PC-3 (cell line): Measurements from ENCODE around the gene HOXC11. TPM values are rescaled to one million over a fixed set of nuclear protein-coding genes. Genes with fewer than 3 reads are reported as not detected.

Experiments used
- ATAC-seq: fragments of 200-7000 bp; cut with Tn5 transposase; 2 replicates; pipeline ENCODE4 v1.9.1; 2020; ENCODE audit warnings: mild to moderate bottlenecking, moderate library complexity
- BruUV-seq: library from RNA; stranded (reverse); fragments of 400-500 nt; replicated peaks from 2 replicates; lab custom pipeline; 2021; lab: Mats Ljungman, UMichigan
- CTCF ChIA-PET: fragments of 300-600 bp; sonication (Branson Sonifier 250); formaldehyde crosslinking; loops from one replicate; lab custom pipeline; 2022; ENCODE audit warnings: antibody characterized with exemption; lab: Charles Lee
- POLR2A ChIA-PET: fragments of 300-600 bp; sonication (Branson Sonifier 250); formaldehyde crosslinking; loops from one replicate; lab custom pipeline; 2022; ENCODE audit warnings: antibody characterized with exemption; ENCODE audit not compliant: unreplicated experiment; lab: Charles Lee
- DNase-seq: peaks from one replicate; pipeline ENCODE4 v3.0.0-alpha.2; 2015
- H2AFZ ChIP-seq: fragments of 300-600 bp; sonication (generic); 2 replicates; pipeline ENCODE4 v1.6.0; 2016; ENCODE audit warnings: antibody characterized with exemption, low read length
- H3F3A ChIP-seq: fragments of 300-600 bp; sonication (generic); one replicate; pipeline ENCODE4 v1.6.0; 2017; ENCODE audit warnings: antibody characterized with exemption, low read length, control low read depth, mild to moderate bottlenecking; ENCODE audit not compliant: unreplicated experiment
- H3K27ac ChIP-seq: fragments of 300-600 bp; sonication (generic); 2 replicates; pipeline ENCODE4 v1.5.1; 2016; ENCODE audit warnings: mild to moderate bottlenecking, low read length
- H3K27me3 ChIP-seq: fragments of 300-600 bp; sonication (generic); 2 replicates; pipeline ENCODE4 v1.6.1; 2016; ENCODE audit warnings: low read length, mixed read lengths
- H3K36me3 ChIP-seq: fragments of 300-600 bp; sonication (generic); 2 replicates; pipeline ENCODE4 v1.6.1; 2016; ENCODE audit warnings: low read depth, mixed run types, low read length, mixed read lengths
- H3K4me1 ChIP-seq: fragments of 300-600 bp; sonication (generic); 2 replicates; pipeline ENCODE4 v1.5.1; 2016; ENCODE audit warnings: low read length; ENCODE audit not compliant: insufficient read depth
- H3K4me2 ChIP-seq: fragments of 300-600 bp; sonication (generic); 2 replicates; pipeline ENCODE4 v1.6.0; 2016; ENCODE audit warnings: low read length
- H3K4me3 ChIP-seq: fragments of 300-600 bp; sonication (generic); 2 replicates; pipeline ENCODE4 v1.5.1; 2016; ENCODE audit warnings: mild to moderate bottlenecking, low read length, mixed read lengths
- H3K79me2 ChIP-seq: fragments of 300-600 bp; sonication (generic); 2 replicates; pipeline ENCODE4 v1.6.1; 2017; ENCODE audit warnings: low read length, mixed read lengths
- H3K9ac ChIP-seq: fragments of 300-600 bp; sonication (generic); 2 replicates; pipeline ENCODE4 v1.6.0; 2016; ENCODE audit warnings: mild to moderate bottlenecking, low read length
- H3K9me2 ChIP-seq: fragments of 300-600 bp; sonication (generic); replicated peaks from 2 replicates; pipeline ENCODE4 v1.6.1; 2016; ENCODE audit warnings: mixed run types, low read length, mixed read lengths
- H3K9me3 ChIP-seq: fragments of 300-600 bp; sonication (generic); 2 replicates; pipeline ENCODE4 v1.6.1; 2016; ENCODE audit warnings: low read length, mixed read lengths
- H4K20me1 ChIP-seq: fragments of 300-600 bp; sonication (generic); 2 replicates; pipeline ENCODE4 v1.6.1; 2016; ENCODE audit warnings: low read length, mixed read lengths
- EZH2 ChIP-seq: fragments of 300-600 bp; sonication (generic); IDR thresholded peaks from one replicate; pipeline ENCODE4 v1.6.1; 2017; ENCODE audit warnings: antibody characterized with exemption, mild to moderate bottlenecking, low read length; ENCODE audit not compliant: unreplicated experiment
- EZH2phosphoT487 ChIP-seq: fragments of 300-600 bp; sonication (generic); IDR thresholded peaks from 2 replicates; pipeline ENCODE4 v1.6.1; 2018; ENCODE audit warnings: mild to moderate bottlenecking, antibody characterized with exemption, low read length, borderline replicate concordance
- intact Hi-C: fragments of 100-400 bp; cut with micrococcal nuclease; formaldehyde crosslinking; loops from 2 replicates; pipeline ENCODE4 v1.9.0; 2023
- total RNA-seq: library from RNA; depleted of rRNA; stranded (reverse); fragments of >200 nt; gene quantifications from 2 replicates; pipeline ENCODE4 v1.2.3, GENCODE V29; 2014
- TF ChIP-seq, protein P1 (sequence below): fragments of 300-600 bp; sonication (generic); conservative IDR thresholded peaks from 2 replicates; pipeline ENCODE4 v1.5.1; 2017; ENCODE audit warnings: antibody characterized with exemption, low read depth, mild to moderate bottlenecking, low read length

The HOXC11 gene
- total RNA-seq, 1 experiment from 2014 or later = 0.84 TPM

DNA sequence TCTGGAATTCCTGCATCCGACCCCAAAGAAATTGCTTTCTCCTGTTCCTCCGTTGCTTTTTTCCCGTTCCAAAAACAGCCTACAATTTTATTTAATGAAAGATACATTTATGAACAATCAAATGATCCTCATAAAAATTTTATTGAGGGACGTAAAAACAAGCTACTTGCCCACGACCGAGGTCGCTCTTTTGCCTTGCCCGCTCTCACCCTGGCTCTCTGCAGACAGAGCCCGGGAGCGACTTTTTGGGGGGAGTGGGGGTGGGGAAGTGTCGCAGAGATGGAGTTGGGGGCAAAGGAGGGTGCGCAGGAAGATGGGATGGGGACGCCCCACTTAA lies 25.9 kb downstream of the HOXC11 start:
- Histone ChIP-seq H3K27me3 (no peaks in the 10 kb centered on the region), H4K20me1 (no peaks in the 10 kb centered on the region), H3K4me3 (peak overlapping the region; percentile 57), H3K9ac (no peak overlapping the region), H3K27ac (no peak overlapping the region), H3F3A (no peaks in the 10 kb centered on the region), H3K9me3 (no peaks in the 10 kb centered on the region), H3K79me2 (peaks cover 49% of the 10 kb centered on the region), H3K4me1 (peaks cover 21% of the 10 kb centered on the region), H3K4me2 (peak overlapping the region; percentile 82), H3K36me3 (no peaks in the 10 kb centered on the region), H3K9me2 (no peaks in the 10 kb centered on the region), H2AFZ (peak overlapping the region; percentile 21; the same call in 1 of the 2 replicates)
- DNase-seq (no peak), ATAC-seq (no peak)
- intact Hi-C loops = no loop called here
- CTCF ChIA-PET = interaction anchor here (0.6 to 1.1 kb wide), 3 partner anchors 9 to 218 kb away, joined by 3 read pairs; no protein-coding TSS in a partner anchor
- TF ChIP-seq, protein P1, sequence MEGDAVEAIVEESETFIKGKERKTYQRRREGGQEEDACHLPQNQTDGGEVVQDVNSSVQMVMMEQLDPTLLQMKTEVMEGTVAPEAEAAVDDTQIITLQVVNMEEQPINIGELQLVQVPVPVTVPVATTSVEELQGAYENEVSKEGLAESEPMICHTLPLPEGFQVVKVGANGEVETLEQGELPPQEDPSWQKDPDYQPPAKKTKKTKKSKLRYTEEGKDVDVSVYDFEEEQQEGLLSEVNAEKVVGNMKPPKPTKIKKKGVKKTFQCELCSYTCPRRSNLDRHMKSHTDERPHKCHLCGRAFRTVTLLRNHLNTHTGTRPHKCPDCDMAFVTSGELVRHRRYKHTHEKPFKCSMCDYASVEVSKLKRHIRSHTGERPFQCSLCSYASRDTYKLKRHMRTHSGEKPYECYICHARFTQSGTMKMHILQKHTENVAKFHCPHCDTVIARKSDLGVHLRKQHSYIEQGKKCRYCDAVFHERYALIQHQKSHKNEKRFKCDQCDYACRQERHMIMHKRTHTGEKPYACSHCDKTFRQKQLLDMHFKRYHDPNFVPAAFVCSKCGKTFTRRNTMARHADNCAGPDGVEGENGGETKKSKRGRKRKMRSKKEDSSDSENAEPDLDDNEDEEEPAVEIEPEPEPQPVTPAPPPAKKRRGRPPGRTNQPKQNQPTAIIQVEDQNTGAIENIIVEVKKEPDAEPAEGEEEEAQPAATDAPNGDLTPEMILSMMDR = 0 out of 2 replicates have a peak, but pooled peaks have one; percentile 6
- TF ChIP-seq EZH2 = no peak
- no TSS peak for BruUV-seq
- POLR2A ChIA-PET = no interaction called here

DNA sequence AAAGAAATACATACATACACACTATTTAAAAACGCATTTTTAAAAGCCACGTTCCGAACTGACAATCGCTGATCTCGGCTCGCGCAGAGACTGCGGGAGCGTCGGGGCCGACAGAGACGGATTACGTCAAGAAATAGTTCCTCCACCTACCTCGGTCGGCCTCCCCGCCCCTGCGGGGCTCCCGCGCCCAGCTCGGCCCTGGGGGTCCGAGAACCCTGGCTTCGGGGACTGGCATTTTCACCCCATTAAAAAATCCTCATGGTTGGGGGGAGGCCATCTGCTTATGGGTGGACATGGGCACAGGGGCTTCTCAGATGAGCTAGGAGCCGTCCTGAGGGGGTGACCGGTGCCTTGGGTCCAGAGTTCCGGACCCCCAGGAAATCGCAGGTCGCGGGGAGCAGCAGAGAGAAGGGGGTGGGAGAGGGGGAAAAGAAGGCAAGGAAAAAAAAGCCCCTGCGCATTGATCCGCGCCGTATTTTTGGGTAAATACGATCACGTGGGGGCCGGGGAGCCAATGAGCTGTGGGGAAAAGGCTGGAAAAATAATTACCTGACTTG lies 26.7 kb downstream of the HOXC11 start:
- CTCF ChIA-PET = interaction anchor here (0.6 to 1.1 kb wide), 2 partner anchors 10 to 217 kb away, joined by 3 read pairs; no protein-coding TSS in a partner anchor
- POLR2A ChIA-PET = no interaction called here
- peaks cover 41% of the 10 kb centered on the region for H3K79me2 ChIP-seq
- ATAC-seq (no peak), DNase-seq (no peak)
- no peaks in the 10 kb centered on the region for H3F3A ChIP-seq
- TF ChIP-seq, protein P1 = no peak
- TF ChIP-seq EZH2phosphoT487 (no peak), EZH2 (no peak)
- peak overlapping the region; percentile 57 for H3K4me3 ChIP-seq
- H3K9ac ChIP-seq = peak overlapping the region; percentile 34
- H2AFZ ChIP-seq = peak overlapping the region; percentile 71
- H3K9me3 ChIP-seq = no peaks in the 10 kb centered on the region
- no peaks in the 10 kb centered on the region for H3K36me3 ChIP-seq
- no peaks in the 10 kb centered on the region for H3K27me3 ChIP-seq
- H4K20me1 ChIP-seq = no peaks in the 10 kb centered on the region
- intact Hi-C loops = no loop called here
- peak overlapping the region; percentile 82 for H3K4me2 ChIP-seq
- H3K9me2 ChIP-seq = no peaks in the 10 kb centered on the region
- peaks cover 17% of the 10 kb centered on the region for H3K4me1 ChIP-seq
- no peak overlapping the region for H3K27ac ChIP-seq
- no TSS peak for BruUV-seq
